Activated T-cell treated with anti-CD3 and anti-CD28 coated beads, Interleukin-2, amount 50 U/mL, for 1 hour (primary cell): Measurements from ENCODE around the gene MAP3K5.

ENCODE experiments used
- DNase-seq: peaks from one replicate; pipeline ENCODE4 v3.0.0-alpha.2; 2020

The MAP3K5 gene

DNA sequence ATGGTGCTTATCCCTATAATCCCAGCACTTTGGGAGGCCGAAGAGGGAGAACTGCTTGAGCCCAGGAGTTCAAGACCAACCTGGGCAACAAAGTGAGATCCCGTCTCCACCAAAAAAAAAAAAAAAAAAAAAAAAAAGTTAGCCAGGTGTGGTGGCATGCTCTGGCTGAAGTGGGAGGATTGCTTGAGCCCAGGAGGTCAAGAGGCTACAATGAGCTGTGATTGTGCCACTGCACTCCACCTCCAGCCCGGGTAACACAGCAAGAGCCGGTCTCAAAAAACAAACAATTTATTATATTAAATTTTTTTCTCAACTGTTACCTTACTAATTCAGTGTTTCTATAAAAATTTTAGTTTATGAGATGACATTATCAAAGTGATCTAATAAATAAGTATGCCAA is 156.7 kb downstream of the MAP3K5 start:
- no peak for DNase-seq

DNA sequence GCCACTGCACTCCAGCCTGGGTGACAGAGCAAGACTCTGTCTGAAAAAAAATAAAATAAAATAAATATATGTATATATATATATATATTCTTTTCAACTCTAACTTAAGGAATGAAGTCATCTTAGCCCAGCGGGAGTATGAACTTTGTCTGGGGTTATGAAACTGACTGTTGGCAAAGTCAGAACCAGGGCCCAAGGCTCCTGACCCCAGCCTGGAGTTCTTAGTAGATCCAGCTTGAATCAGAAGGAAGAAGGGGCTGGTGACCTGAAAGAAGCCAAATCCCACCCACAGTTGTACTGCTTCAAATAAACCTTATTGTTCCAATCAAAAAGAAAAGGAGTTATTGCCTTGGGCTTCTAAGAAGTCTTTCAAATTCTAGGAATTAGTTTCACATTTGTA is 158.9 kb downstream of the MAP3K5 start:
- DNase-seq = no peak

DNA sequence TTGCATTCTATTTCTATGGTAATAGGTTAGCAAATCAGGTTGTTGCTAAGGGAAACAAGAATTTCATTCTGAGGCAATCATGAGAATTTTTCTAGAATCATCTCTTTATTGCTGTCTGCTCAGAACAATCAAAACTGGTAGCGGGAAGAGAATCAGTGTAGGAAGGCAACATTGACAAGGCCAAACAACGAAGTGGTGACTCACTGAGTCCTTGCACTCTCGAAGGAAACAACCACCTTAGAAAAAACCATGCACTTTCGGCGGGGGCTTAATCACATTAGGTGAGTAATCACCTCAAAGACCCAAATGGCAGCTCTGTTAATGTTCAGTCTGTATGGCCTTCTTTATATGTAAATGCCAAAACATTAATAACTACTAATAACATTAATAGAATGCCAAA is 163.3 kb downstream of the MAP3K5 start:
- DNase-seq = no peak

DNA sequence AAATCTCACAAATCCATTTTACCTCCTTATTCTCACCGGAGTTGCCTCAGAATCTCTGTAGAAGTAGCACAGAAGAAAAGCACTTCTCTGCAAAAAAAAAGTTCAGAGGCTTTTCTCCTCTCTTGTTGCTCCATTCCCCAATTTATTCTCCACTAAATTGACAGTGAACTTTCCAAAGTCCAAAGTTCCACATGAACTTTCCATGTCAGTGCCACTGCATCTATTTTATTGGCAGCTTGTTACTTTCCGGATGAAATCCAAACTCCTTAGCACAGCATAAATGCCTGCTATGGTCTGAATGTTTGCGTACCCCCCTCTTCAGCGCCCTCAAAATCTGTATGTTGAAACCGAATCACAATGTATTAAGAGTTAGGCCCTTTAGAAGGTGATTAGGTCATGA is 165.1 kb downstream of the MAP3K5 start:
- DNase-seq = no peak

DNA sequence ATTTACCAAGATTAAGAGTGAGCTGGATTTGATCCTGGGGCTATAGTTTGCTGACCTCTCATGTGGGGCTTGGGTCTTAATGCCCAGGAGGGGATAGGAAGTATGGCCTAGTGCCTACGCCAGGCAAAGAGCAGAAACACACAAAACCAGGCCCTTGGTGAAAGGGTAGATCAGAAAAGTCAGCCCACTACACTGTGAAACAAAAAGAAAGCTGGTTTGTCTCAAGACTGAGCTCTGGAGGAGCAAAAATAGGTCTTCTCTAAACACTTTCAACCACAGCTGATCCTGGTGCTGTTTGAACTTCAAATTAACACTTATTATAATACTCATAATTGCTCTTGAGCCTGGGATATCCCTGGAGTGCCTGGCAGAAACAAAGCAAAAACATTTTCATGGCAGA is 167.0 kb downstream of the MAP3K5 start:
- no peak for DNase-seq

DNA sequence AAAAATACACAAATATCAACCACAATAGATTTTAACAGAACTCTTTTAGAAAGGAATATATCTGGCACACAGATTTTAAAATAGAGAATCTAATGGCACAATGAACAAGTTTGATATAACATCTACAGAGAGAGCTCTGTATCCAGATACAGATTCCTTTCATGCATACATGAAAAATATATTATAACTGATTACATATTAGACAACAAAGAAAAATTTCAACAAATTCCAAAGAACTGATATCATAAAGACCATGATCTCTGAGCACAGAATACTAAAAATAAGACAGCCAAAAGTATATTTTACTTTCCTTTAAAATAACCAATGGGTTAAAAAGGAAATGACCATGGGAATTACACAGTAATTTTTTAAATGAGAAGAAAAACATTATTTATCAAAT is 167.9 kb downstream of the MAP3K5 start:
- no peak for DNase-seq

DNA sequence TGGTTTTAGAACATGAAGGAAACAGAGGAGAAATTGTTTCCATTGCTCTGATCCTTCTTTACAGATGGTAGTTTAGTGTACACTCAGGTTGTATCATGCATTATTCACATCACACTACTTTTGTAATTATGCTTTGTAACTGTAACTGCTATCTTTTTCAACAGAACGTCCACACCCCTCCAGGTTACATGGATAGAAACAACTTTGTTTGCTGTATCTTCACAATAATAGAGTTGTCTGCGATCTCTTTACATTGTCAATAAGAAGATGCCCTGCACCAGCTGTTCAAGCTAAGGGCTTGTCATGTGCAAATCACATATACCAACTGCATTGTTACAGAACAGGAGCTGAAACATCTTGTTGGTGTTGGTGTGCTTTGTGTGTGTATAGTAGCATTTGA is 174.2 kb downstream of the MAP3K5 start:
- DNase-seq = no peak

DNA sequence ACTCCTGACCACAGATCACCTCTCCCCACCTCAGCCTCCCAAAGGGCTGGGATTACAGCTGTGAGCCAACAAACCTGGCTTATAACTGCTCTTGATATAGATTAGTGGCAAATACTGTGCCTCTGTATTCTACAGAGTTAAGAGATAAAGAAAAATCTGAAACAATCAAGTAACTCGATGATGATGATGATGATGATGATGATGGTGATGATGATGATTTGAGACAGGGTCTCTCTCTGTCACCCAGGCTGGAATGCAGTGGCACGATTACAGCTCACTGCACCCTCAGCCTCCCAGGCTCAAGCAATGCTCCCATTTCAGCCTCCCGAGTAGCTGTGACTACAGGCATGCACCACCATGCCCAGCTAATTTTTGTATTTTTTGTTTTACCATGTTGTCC is 175.8 kb downstream of the MAP3K5 start:
- DNase-seq = no peak

DNA sequence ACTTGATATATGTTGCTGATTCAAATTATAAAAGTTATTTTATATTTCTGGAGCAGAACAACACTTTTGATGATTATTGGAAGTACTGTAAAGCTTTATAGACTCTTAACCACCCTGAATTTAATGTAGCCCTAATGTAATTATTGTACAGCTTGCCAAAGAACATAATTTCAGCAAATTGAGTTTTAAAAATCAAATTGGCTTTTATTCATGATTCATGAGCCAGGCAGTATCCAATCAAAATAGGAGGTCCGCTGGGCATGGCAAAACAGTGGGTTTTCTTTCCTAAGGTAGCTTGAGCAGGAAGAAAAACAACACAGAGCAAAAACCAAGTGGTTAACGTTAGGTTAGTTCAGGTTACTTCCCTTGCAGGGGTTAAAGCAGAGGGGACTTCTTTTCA is 177.3 kb downstream of the MAP3K5 start:
- DNase-seq = no peak

DNA sequence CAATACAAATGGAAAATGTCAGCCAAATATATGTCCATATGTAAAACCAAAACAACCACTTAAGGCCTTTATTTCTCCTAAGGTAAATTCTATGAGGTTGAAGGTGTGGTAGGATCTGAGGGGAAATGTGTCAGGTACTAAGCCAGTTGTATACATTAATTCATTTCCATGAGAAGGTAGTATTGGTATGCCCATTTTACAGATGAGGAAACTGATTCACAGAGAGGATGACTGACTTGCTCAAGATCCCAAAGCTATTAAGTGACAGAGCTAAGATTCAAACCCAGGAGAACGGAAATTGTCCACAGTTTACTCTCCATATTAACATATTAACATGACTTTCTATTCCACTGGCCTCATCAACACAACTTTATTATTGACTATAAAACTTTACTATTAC is 177.9 kb downstream of the MAP3K5 start:
- no peak for DNase-seq

DNA sequence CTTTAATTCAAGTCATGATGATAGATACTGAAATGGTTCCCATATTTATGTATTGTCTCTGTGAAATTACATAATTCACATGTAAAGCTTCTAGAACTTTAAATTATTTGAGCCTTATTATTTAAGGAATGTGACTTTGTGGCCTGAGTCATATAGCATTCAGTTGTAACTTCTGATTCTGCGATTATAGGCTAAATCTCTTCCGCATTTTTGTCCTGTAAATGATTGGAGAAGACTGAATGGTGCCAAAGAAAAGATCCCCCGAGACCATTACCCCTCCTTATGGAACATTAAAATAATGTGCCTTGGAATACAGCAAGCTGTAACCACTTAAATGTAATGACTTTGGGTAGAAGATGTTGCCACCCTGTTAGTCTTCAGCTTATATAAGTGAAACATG is 178.8 kb downstream of the MAP3K5 start:
- no peak for DNase-seq

DNA sequence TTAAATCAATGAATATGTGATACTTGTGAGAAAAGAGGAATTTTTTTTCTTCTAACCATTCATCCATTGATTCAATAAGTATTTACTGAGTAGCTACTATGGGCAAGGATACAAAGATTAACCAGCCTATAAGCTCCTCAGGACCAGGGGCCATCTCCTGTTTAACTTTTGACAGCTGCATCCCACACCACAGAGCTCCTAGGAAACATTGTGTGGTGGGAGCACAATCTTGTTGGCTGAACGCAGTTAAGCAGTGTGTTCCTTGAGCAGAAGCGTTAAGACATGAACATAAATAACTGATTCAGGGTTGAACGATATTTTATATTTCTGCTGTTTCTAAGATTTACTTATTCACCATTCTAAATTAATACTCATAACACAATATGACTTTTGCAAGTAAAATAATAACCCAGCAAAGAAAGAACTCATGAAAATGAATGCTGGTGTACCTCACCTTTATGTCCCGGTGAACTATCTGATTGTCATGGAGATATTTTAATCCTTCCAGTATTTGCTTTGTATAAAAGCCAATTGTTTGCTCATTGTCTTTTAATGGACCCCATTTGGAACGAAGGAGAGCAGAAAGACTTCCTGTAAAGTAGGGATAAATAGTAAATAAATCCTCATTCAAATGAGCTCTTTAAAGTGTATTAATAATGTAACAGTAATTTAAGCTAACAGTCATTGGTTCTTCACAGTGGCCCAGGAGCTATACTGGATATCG is 179.4 kb downstream of the MAP3K5 start:
- DNase-seq = no peak

DNA sequence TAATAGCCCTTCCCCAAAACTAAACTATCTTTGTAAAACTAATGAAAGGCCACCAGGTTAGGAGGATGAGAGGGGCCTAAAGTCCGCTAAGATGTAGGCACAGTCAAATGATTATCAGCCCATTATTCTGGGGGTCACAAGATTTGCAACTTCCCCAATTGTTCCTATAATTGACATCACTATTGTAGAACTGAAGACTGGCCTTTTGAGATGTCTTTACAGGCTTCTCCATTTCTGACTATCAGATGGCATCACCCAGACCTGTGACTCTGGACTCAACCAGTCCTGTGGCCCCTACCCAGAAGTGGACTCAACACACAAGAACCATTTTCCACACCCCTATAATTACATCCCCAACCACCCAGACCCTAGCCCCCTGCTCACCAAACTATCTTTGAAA is 180.5 kb downstream of the MAP3K5 start:
- no peak for DNase-seq

DNA sequence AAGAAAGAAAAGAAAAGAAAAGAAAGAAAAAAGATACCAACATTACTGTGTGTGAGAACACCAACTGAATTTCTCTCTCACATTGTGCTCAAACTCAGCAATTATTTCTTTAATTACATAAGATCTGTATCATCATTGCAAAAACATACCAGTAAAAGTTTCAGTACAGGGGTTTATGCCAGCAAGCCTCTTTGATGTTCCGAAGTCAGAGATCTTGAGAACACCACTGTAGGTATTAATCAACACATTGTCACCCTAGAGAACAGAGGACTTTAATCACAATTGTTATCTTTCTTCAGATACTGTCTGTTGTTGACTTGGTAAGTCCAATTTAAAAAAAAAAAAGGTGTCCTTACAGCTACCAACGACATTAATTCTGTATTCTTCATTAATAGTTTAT is 181.1 kb downstream of the MAP3K5 start:
- DNase-seq = no peak

DNA sequence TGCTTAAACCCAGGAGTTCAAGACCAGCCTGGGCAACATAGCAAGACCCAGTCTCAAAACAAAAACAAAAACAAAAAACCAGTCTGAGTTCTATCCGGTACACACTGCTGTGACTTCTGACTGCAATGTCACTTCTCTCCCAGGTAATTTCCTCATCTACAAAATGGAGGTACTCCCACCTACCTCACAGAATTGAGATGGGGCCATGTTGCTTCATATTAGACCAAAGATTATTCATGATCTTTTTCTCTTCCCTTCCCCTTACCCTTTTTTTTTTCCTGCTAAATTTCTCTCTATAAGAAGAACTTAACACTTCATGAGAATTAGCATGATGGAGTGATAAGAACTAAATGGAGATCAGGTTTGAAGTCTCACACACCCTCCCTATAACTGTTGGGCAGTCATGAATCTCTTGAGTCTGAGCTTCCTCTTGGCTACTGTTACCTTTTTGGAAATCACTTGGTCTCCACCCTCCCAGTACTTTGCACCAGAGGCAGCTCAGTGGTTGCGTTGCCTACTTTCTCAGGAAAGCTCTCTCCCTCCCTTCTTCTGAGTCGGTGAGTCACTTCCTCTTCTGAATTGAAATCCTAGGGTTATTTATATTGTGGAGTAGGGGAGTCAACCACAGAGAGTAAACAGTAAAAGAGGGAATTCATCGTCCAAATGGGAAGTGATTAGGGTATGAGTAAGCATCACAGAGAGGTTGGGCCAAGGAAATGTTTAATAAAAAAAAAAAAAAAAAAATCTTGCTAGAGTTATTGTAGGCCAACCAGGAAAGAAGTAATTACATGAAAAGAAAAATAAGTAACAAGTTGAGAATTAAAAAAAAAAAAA is 182.2 kb downstream of the MAP3K5 start:
- no peak for DNase-seq

DNA sequence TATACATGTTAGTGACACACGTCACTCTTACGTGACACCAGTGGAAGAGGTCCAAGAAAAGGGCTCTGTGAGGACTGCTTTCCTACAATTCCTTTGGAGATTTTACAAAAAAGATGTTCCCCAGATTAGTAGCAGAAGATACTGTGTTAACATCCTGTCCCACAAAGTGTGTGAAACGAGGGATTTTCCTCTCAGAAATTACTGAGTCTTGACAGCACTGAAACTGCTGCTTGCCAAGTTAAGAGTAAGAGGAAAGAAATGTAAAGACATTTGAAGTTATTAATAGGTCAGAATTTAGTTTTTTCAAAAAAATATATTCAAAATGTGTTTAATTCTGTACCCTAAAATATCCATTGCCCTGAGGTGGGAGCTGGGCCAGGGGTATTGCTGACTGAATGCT is 183.3 kb downstream of the MAP3K5 start:
- DNase-seq = no peak

DNA sequence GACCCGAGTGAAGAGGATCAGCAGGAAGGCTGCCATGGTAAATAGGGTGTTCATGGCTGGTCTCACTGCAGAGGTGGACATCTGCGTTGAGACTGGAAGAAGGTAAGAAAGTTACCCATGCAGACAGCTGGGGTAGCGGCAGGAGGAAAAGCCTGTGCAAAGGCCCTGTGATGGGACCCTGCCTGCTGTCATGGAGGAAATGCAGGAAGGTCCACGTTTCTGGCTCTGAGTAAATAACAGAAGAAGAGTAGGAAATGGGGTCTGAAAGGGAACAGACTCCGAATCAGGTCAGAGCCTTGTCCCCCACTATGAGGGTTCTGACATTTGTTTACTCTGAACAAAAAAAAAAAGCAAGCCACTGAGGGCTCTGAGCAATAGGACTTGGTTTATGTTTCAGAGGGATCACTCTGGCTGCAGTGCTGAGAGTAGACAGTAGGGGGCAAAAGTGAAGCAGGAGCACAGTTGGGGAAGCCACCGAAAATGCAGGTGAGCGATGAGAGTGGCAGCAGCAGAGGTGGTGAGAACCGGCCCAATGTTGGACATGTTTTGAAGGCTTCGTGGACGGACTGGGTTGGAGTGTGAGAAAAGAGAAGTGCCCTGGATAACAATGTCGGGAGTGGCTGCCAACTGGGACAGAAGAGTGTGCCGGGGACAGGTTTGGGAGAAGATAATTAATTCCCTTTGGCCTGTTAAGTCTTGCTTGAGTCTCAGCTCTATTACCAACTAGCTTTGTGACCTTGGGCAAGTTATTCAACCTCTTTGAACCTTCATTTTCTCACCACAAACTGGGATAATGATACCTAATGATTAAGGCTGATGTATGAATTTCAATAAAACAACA is 184.1 kb downstream of the MAP3K5 start:
- DNase-seq = peak; percentile 71

DNA sequence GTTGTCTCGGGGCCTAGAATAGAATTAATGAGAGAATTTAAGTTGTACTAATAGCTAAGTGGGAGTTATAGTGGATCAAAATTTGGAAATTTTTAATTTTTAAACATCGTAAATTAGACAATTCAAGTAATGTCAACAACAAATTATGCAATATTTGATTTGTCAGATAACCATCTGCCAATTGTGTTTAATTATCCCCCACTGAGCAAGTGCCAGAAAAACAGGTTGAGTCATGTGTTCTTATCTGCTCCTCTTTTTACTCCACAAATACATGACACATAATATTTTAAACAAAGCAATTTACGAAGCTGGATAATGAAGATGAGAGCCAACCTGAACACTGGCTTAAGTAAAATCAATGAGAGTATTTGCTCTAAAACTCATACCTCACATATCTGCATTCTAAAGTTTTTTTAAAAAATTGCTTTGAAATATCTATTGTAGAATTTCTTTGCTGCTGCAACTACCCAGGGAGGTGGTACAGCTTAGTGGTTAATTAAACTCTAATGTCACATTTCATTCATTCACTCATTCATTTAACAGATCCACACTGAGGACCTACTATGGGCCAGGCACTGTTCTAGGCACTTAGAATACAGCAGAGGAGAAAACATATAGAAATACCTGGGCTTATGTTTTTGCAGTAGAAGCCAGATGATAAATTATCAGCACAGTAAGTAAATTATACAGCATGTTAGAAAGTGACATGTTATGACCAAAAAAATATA is 184.9 kb downstream of the MAP3K5 start:
- DNase-seq = no peak

DNA sequence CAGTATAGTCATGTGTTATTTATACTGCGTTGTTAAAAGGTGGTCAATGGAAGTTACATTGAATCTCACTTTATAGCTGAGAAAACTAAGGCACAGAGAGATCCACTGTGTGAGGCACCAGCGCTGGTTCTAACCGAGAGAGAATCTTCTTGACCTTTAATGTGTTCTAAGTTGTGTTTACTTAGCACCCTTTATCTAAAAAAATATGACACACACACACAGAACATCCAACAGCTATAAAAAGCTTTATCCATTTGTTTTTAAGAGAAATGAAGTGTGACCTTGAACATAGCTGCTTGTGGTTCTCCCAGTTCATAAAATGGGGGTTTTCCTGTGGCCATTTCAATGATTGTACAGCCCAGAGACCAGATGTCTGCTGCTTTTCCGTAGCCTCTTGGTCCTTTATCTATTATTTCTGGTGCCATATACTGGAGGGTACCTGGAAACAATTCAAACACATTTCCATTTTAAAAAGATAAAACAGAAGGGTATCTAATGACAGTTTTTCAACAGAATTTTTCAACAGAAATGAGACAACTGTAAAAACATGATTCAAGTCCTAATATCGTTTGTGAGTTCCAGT is 187.3 kb downstream of the MAP3K5 start:
- DNase-seq = no peak

DNA sequence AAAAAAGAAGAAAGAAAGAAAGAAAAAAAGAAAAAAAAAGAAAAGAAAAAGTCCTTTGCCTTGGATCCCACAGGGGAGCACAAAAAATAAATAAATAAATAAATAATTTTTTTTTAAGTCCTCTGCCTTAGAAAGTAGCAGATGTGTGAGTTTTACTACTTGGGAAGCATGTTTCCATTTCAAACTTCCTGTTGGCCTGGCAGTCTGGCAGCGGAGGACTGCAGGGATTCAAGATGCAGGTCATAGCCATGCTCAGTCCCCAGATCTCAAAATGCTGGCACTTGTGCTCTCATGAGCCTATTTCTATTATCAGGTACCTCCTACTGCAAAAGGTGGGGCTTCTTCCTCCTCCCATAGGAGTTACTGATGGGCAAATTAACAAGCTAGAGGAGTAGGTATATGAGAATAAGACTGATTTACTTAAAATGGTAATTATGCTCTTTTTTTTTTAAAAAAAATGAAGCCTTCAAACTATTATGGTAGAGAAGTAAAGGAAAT is 187.9 kb downstream of the MAP3K5 start:
- DNase-seq = no peak

DNA sequence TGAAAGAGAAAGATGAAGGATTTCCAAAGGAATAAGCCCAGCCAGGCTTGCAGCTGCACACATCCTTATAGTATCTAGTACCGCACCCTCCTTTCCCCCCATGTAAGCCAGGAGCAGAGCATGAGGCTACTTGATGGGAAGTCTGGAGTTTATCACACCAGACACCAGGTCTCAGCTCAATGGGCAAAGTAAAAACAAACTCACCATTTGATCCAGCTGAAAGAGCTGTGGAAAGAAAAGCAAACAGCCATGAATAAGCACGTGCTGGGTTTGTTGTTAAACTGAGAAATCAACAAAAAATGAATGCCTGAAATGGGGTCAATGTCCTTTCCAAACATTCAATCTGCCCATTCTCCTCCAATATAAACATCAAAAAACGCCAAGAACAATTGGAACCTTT is 191.5 kb downstream of the MAP3K5 start:
- no peak for DNase-seq

DNA sequence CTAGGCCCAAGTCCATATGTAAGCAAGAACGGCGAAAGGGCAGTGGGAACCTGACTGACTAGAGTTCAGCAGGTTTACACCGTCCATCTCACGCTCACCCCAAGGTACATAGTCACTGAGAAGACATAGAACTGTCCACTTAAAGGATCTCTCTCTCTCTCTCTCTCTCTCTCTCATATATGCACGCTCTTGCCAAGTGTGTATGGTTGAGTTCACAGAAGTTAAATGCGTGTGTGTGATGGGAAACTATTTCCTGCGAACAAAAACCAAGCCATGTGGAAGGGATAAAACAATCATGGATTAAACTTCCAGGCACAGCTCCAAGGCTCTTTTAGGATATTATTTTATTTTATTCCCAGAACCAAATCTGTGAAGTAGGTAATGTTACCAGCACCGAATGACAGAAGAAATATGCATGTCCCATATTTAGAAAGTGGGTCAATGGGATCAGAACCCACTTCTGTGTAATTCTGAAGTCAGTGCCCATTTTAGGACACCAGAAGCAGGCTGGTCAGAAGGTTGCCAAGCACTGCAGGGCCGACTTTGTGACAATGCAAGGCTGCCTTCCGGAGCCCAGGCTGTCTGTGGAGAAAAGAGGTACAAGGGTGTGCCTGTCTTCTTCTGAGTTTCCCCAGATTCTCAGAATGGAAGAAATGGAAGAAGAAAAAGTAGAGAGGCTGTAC is 192.8 kb downstream of the MAP3K5 start:
- no peak for DNase-seq
